PFSK-1 (cell line): ENCODE results near the gene ATAD3C.

Experiments used
- FOXP2 ChIP-seq: optimal IDR thresholded peaks from 2 replicates; pipeline ENCODE3; 2011; ENCODE audit warnings: borderline replicate concordance, control low read depth, inconsistent platforms; ENCODE audit not compliant: insufficient read depth; ENCODE audit errors: extremely low read length, extremely low read depth
- POLR2AphosphoS5 ChIP-seq: IDR thresholded peaks from 2 replicates; pipeline ENCODE4 v1.6.1; 2012; ENCODE audit warnings: low read depth, mild to moderate bottlenecking, control low read depth, low read length, moderate library complexity
- SIN3A ChIP-seq: IDR thresholded peaks from 2 replicates; pipeline ENCODE4 v1.6.1; 2012; ENCODE audit warnings: mild to moderate bottlenecking, low read length, moderate library complexity, borderline replicate concordance; ENCODE audit not compliant: insufficient read depth
- TAF1 ChIP-seq: IDR thresholded peaks from 2 replicates; pipeline ENCODE4 v1.6.1; 2012; ENCODE audit warnings: low read length, control low read depth, borderline replicate concordance; ENCODE audit not compliant: insufficient read depth
- TF ChIP-seq, protein P1 (sequence below), 2 experiments: IDR thresholded peaks; 2 replicates each; pipeline versions ENCODE4 v1.6.1 to v1.8.0; 2011 to 2012; ENCODE audit warnings: low read depth in 2 of 2, low read length in 2 of 2, control low read depth in 1 of 2, inconsistent platforms in 1 of 2, mild to moderate bottlenecking in 1 of 2, moderate library complexity in 1 of 2; ENCODE audit not compliant: insufficient read depth in 1 of 2

DNA sequence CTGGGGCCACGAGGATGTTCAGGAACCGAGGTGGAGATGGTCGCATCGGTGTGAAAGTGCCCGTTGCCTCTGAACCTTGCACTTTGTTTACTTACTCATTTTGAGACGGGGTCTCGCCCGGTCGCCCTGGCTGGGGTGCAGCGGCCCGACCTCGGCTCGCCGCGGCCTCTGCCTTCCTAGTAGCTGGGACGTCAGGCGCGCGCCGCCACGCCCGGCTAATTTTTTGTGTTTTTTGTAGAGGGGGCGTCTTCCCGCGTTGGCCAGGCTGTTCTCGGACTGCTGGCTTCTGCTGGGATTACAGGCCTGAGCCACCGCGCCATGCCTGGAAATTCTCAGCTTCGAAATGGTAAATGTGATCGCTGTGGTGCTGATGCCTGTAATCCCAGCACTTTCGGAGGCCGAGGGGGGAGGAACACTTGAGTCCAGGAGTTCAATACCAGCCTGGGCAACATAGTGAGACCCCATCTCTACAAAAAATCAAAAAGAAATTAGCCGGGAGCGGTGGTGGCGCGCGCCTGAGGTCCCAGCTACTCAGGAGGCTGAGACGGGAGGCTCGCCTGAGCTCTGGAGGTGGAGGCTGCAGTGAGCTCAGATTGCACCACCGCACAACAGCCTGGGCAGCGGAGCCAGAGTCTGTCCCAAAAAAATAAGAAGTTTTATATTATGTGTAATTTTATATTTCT, 41.7 kb upstream of the ATAD3C start:
- no peak for TF ChIP-seq POLR2AphosphoS5
- no peak for TF ChIP-seq FOXP2
- TF ChIP-seq TAF1 = no peak
- TF ChIP-seq, protein P1, sequence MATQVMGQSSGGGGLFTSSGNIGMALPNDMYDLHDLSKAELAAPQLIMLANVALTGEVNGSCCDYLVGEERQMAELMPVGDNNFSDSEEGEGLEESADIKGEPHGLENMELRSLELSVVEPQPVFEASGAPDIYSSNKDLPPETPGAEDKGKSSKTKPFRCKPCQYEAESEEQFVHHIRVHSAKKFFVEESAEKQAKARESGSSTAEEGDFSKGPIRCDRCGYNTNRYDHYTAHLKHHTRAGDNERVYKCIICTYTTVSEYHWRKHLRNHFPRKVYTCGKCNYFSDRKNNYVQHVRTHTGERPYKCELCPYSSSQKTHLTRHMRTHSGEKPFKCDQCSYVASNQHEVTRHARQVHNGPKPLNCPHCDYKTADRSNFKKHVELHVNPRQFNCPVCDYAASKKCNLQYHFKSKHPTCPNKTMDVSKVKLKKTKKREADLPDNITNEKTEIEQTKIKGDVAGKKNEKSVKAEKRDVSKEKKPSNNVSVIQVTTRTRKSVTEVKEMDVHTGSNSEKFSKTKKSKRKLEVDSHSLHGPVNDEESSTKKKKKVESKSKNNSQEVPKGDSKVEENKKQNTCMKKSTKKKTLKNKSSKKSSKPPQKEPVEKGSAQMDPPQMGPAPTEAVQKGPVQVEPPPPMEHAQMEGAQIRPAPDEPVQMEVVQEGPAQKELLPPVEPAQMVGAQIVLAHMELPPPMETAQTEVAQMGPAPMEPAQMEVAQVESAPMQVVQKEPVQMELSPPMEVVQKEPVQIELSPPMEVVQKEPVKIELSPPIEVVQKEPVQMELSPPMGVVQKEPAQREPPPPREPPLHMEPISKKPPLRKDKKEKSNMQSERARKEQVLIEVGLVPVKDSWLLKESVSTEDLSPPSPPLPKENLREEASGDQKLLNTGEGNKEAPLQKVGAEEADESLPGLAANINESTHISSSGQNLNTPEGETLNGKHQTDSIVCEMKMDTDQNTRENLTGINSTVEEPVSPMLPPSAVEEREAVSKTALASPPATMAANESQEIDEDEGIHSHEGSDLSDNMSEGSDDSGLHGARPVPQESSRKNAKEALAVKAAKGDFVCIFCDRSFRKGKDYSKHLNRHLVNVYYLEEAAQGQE (IDR thresholded peaks at IDR 0.05; ENCODE audit: insufficient read depth in 1 of 2, low read depth in 2 of 2, low read length in 2 of 2) = no peak
- TF ChIP-seq SIN3A = no peak
